ENCODE results near the gene LRP1B. TPM values are rescaled to one million over a fixed set of nuclear protein-coding genes. Genes with fewer than 3 reads are reported as not detected.

LRP1B gene
- total RNA-seq, 1 donor from 2014 or later = 1.7 TPM

DNA sequence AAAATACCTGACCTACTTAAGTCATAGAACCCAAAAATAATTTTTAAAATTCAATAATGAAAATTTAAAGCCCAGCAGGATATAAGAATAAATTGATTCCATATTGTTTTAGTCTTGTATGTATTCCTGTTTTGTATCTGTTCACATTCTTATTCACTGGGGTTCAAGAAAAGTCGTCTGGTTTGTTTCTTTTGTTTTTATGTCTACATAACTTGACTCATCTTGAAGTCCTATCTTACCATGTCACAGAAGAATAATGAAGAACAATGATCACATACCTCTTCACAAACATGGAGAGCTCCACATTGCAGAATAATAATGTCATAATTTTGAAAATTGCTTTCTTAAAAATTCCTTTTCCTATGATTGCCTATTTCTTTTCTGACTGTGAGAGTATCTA lies 43.4 kb upstream of the LRP1B start:
- Mint-ChIP-seq H3K36me3 (no peaks in the 10 kb centered on the region), H3K4me3 (no peak overlapping the region), H3K27ac (no peak overlapping the region), H3K27me3 (ENCODE audit: low read depth) (no peaks in the 10 kb centered on the region), H3K4me1 (peaks cover 26% of the 10 kb centered on the region), H3K9me3 (peaks cover 5% of the 10 kb centered on the region)
- DNase-seq (ENCODE audit: low spot score in 2 of 2, unreplicated experiment in 2 of 2) = no peak
- TF ChIP-seq, protein P1, sequence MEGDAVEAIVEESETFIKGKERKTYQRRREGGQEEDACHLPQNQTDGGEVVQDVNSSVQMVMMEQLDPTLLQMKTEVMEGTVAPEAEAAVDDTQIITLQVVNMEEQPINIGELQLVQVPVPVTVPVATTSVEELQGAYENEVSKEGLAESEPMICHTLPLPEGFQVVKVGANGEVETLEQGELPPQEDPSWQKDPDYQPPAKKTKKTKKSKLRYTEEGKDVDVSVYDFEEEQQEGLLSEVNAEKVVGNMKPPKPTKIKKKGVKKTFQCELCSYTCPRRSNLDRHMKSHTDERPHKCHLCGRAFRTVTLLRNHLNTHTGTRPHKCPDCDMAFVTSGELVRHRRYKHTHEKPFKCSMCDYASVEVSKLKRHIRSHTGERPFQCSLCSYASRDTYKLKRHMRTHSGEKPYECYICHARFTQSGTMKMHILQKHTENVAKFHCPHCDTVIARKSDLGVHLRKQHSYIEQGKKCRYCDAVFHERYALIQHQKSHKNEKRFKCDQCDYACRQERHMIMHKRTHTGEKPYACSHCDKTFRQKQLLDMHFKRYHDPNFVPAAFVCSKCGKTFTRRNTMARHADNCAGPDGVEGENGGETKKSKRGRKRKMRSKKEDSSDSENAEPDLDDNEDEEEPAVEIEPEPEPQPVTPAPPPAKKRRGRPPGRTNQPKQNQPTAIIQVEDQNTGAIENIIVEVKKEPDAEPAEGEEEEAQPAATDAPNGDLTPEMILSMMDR (IDR thresholded peaks at IDR 0.05; ENCODE audit: unreplicated experiment) = no peak

DNA sequence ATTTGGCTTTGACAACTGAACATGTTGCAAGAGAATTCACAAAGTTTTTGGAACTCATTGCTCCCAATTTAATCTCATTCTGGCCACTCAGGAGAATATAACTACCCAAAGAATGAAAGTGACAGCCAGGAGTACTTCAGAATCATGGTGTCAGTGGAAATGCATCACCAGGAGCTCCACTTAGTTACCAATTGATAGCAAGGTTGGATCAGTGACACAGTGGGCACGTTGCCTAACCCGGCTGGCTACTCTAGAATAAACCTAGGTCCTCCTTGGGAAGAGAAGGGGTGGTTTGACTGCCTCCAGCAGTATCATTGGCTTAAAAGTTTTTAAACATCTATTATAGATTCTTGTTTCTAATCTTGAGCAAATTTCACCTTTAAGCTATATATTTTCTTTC lies 40.0 kb upstream of the LRP1B start:
- Mint-ChIP-seq H3K27me3 (ENCODE audit: low read depth) (no peaks in the 10 kb centered on the region), H3K36me3 (no peaks in the 10 kb centered on the region), H3K9me3 (peaks cover 5% of the 10 kb centered on the region), H3K27ac (no peak overlapping the region), H3K4me3 (no peak overlapping the region), H3K4me1 (peaks cover 5% of the 10 kb centered on the region)
- DNase-seq (ENCODE audit: low spot score in 2 of 2, unreplicated experiment in 2 of 2) = no peak
- TF ChIP-seq, protein P1 (IDR thresholded peaks at IDR 0.05; ENCODE audit: unreplicated experiment) = no peak

DNA sequence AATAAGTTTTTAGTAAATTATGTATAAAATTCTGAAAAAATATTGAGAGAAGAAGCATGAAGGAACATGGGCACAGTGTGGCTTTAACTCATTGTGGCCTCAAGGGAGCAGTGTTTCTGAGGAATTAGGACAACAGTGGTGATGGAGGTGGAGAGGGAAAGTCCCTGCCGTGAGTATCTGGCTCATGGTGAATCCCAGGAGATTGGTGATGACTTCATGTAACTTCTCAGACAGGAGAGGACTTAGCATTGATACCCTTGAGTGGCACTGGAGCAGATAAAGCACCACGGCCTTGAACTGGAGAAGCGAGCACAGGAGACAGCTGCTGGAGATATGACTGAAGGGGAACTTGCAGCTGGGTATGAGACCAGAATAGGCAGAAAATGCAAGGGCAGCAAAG lies 35.0 kb upstream of the LRP1B start:
- H3K27ac Mint-ChIP-seq = no peak overlapping the region

DNA sequence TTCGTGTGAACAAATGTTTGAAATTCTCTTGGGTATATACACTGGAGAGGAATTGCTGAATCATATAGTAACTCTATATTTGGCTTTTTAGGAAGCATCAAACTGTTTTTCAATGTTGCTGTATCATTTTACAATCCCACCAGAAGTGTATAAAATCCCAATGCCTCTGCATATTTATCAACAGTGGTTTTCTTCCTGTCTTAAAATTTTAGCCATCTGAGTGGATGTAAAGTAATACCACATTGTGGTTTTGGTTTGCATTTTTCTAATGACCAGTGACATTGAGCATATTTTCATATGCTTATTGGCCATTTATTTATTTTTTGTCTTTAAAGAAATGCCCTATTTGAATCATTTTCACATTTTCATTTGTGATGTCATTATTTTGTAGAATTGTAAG lies 22.8 kb upstream of the LRP1B start:
- Mint-ChIP-seq H3K4me3 (no peak overlapping the region), H3K27me3 (ENCODE audit: low read depth) (no peaks in the 10 kb centered on the region), H3K27ac (no peak overlapping the region), H3K9me3 (peaks cover 8% of the 10 kb centered on the region), H3K4me1 (peaks cover 2% of the 10 kb centered on the region), H3K36me3 (peaks cover 1% of the 10 kb centered on the region)
- no peak for DNase-seq (ENCODE audit: low spot score in 2 of 2, unreplicated experiment in 2 of 2)
- TF ChIP-seq, protein P1 (IDR thresholded peaks at IDR 0.05; ENCODE audit: unreplicated experiment) = no peak

More for the DNA sequence above, 35.0 kb upstream of the LRP1B start:
- H3K4me3 Mint-ChIP-seq = no peak overlapping the region
- no peaks in the 10 kb centered on the region for H3K27me3 Mint-ChIP-seq (ENCODE audit: low read depth)
- no peaks in the 10 kb centered on the region for H3K36me3 Mint-ChIP-seq
- H3K4me1 Mint-ChIP-seq = peaks cover 2% of the 10 kb centered on the region
- DNase-seq (ENCODE audit: low spot score in 2 of 2, unreplicated experiment in 2 of 2) = no peak
- H3K9me3 Mint-ChIP-seq = peaks cover 18% of the 10 kb centered on the region
- TF ChIP-seq, protein P1 (IDR thresholded peaks at IDR 0.05; ENCODE audit: unreplicated experiment) = no peak

DNA sequence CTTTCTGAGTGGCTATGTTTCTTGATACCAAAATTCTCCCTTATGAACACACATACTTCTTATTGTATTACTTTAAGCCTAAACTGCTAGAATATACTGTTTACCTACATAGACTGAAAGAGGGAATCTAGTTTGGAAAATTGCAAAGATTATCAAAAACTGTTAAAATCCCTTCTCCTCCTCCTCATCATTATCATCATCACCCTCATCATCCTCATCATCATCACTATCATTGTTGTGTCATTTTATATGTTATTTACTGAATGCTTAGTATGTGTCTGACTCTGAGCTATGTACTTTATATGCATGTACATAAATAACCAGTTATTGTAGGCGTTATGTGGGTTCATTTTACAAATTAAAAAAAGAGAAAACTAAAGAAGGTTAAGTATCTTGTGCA lies 19.6 kb upstream of the LRP1B start:
- no peak overlapping the region for H3K27ac Mint-ChIP-seq
- peaks cover 8% of the 10 kb centered on the region for H3K9me3 Mint-ChIP-seq
- no peak for DNase-seq (ENCODE audit: low spot score in 2 of 2, unreplicated experiment in 2 of 2)
- no peaks in the 10 kb centered on the region for H3K27me3 Mint-ChIP-seq (ENCODE audit: low read depth)
- peaks cover 12% of the 10 kb centered on the region for H3K4me1 Mint-ChIP-seq
- H3K4me3 Mint-ChIP-seq = no peak overlapping the region
- TF ChIP-seq, protein P1 (IDR thresholded peaks at IDR 0.05; ENCODE audit: unreplicated experiment) = no peak
- H3K36me3 Mint-ChIP-seq = no peaks in the 10 kb centered on the region

DNA sequence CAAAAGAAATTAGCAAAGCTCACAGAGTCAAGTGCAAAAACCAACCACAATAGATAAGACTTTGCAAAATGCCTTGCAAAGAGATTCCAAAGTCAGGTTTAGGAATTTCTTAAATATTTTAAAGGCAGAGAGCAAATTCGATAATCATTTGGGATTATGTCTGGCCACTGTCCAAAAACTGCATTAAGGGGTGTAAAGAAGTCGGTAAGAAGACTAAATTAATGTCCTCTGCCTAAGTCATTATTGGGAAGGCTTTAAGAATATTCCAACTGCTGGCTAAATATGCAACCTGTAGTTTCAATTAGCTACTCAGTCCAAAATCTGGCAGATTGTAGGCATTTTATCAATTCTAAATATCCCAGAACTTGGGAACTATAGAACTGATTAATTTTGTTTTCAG lies 13.7 kb upstream of the LRP1B start:
- TF ChIP-seq, protein P1 (IDR thresholded peaks at IDR 0.05; ENCODE audit: unreplicated experiment) = no peak
- Mint-ChIP-seq H3K36me3 (no peaks in the 10 kb centered on the region), H3K27me3 (ENCODE audit: low read depth) (no peaks in the 10 kb centered on the region), H3K4me1 (peaks cover 25% of the 10 kb centered on the region), H3K9me3 (no peaks in the 10 kb centered on the region), H3K4me3 (no peak overlapping the region), H3K27ac (no peak overlapping the region)
- no peak for DNase-seq (ENCODE audit: low spot score in 2 of 2, unreplicated experiment in 2 of 2)
